Neural progenitor cell (in vitro differentiated cells): ENCODE data around the gene FLACC1. TPM values are rescaled to one million over a fixed set of nuclear protein-coding genes. Genes with fewer than 3 reads are reported as not detected.

Experiments
- DNase-seq: peaks from one replicate; pipeline ENCODE4 v3.0.0-alpha.2; 2016; ENCODE audit warnings: low spot score
- H2AFZ ChIP-seq: fragments of 200-600 bp; sonication (generic); replicated peaks from 2 replicates; pipeline ENCODE4 v1.6.1; 2016; ENCODE audit warnings: antibody characterized with exemption
- H3F3A ChIP-seq: fragments of 200-600 bp; sonication (generic); 2 replicates; pipeline ENCODE4 v1.6.1; 2016; ENCODE audit warnings: antibody characterized with exemption, low read depth
- H3K27ac ChIP-seq: fragments of 200-600 bp; sonication (generic); 2 replicates; pipeline ENCODE4 v1.5.1; 2016; ENCODE audit warnings: mild to moderate bottlenecking
- H3K27me3 ChIP-seq: fragments of 200-600 bp; sonication (generic); 2 replicates; pipeline ENCODE4 v1.6.1; 2016; ENCODE audit warnings: mild to moderate bottlenecking, moderate library complexity
- H3K36me3 ChIP-seq: fragments of 200-600 bp; sonication (generic); 2 replicates; pipeline ENCODE4 v1.5.1; 2016
- H3K4me1 ChIP-seq: fragments of 200-600 bp; sonication (generic); 2 replicates; pipeline ENCODE4 v1.6.1; 2016; ENCODE audit warnings: mixed run types
- H3K4me2 ChIP-seq: fragments of 200-600 bp; sonication (generic); 2 replicates; pipeline ENCODE4 v1.6.1; 2016
- H3K4me3 ChIP-seq: fragments of 200-600 bp; sonication (generic); 2 replicates; pipeline ENCODE4 v1.5.1; 2016
- H3K79me2 ChIP-seq: fragments of 200-600 bp; sonication (generic); 2 replicates; pipeline ENCODE4 v1.6.1; 2016; ENCODE audit warnings: low read depth
- H3K9ac ChIP-seq: fragments of 200-600 bp; sonication (generic); 2 replicates; pipeline ENCODE4 v1.6.1; 2016
- H3K9me3 ChIP-seq: fragments of 200-600 bp; sonication (generic); 2 replicates; pipeline ENCODE4 v1.5.1; 2016; ENCODE audit warnings: low read depth
- H4K20me1 ChIP-seq: fragments of 200-600 bp; sonication (generic); 2 replicates; pipeline ENCODE4 v1.6.1; 2016; ENCODE audit warnings: low read depth
- H3K27ac Mint-ChIP-seq: 3 replicates; pipeline ENCODE4 v1.8.0; 2021; ENCODE audit warnings: mixed read lengths
- H3K27me3 Mint-ChIP-seq: 2 replicates; pipeline ENCODE4 v1.8.0; 2022; ENCODE audit warnings: low read depth, mild to moderate bottlenecking, inconsistent platforms, moderate library complexity, mixed read lengths; ENCODE audit not compliant: insufficient read depth
- H3K36me3 Mint-ChIP-seq: 3 replicates; pipeline ENCODE4 v1.8.0; 2021; ENCODE audit warnings: mixed read lengths
- H3K4me1 Mint-ChIP-seq: 3 replicates; pipeline ENCODE4 v1.8.0; 2021; ENCODE audit warnings: mixed read lengths
- H3K4me3 Mint-ChIP-seq: 3 replicates; pipeline ENCODE4 v1.8.0; 2021; ENCODE audit warnings: mild to moderate bottlenecking, moderate library complexity, mixed read lengths
- H3K9me3 Mint-ChIP-seq: 3 replicates; pipeline ENCODE4 v1.8.0; 2020; ENCODE audit warnings: mixed read lengths
- CTCF ChIP-seq: fragments of 200-600 bp; sonication (generic); IDR thresholded peaks from 2 replicates; pipeline ENCODE4 v1.5.1; 2017; ENCODE audit warnings: antibody characterized with exemption, mild to moderate bottlenecking
- EZH2 ChIP-seq: fragments of 200-600 bp; sonication (generic); IDR thresholded peaks from 2 replicates; pipeline ENCODE4 v1.6.1; 2017; ENCODE audit warnings: antibody characterized with exemption, mild to moderate bottlenecking, moderate library complexity
- EZH2phosphoT487 ChIP-seq: fragments of 200-600 bp; sonication (generic); IDR thresholded peaks from 2 replicates; pipeline ENCODE4 v1.6.1; 2017; ENCODE audit warnings: antibody characterized with exemption
- total RNA-seq: library from RNA; depleted of rRNA; stranded (reverse); fragments of >200 nt; gene quantifications from 2 replicates; pipeline ENCODE4 v1.2.3, GENCODE V29; 2015; ENCODE audit warnings: low replicate concordance

Gene FLACC1
- total RNA-seq, 1 donor from 2014 or later: not detected

GRCh38 chr2:201363857-201364560, 6.9 kb upstream of the FLACC1 start:
- Histone ChIP-seq H3K4me3 (no peak overlapping the region), H3F3A (no peaks in the 10 kb centered on the region), H3K27ac (no peak overlapping the region), H4K20me1 (no peaks in the 10 kb centered on the region), H2AFZ (no peak overlapping the region), H3K9me3 (no peaks in the 10 kb centered on the region), H3K9ac (no peak overlapping the region), H3K79me2 (no peaks in the 10 kb centered on the region), H3K4me2 (no peak overlapping the region), H3K36me3 (no peaks in the 10 kb centered on the region), H3K4me1 (no peaks in the 10 kb centered on the region), H3K27me3 (no peaks in the 10 kb centered on the region)
- peaks cover 12% of the 10 kb centered on the region for H3K36me3 Mint-ChIP-seq
- H3K9me3 Mint-ChIP-seq: peaks cover 21% of the 10 kb centered on the region
- no peak overlapping the region for H3K4me3 Mint-ChIP-seq
- no peak overlapping the region for H3K27ac Mint-ChIP-seq
- H3K4me1 Mint-ChIP-seq: no peaks in the 10 kb centered on the region
- DNase-seq: peak; percentile 61
- TF ChIP-seq EZH2phosphoT487 (no peak), EZH2 (no peak), CTCF (peak; percentile 85)
- no peaks in the 10 kb centered on the region for H3K27me3 Mint-ChIP-seq

GRCh38 chr2:201362396-201362795, 5.3 kb upstream of the FLACC1 start:
- Histone ChIP-seq H2AFZ (no peak overlapping the region), H3F3A (no peaks in the 10 kb centered on the region), H4K20me1 (no peaks in the 10 kb centered on the region), H3K4me2 (no peak overlapping the region), H3K4me1 (no peaks in the 10 kb centered on the region), H3K9ac (no peak overlapping the region), H3K9me3 (no peaks in the 10 kb centered on the region), H3K27me3 (no peaks in the 10 kb centered on the region), H3K36me3 (no peaks in the 10 kb centered on the region), H3K79me2 (no peaks in the 10 kb centered on the region), H3K27ac (no peak overlapping the region), H3K4me3 (no peak overlapping the region)
- peaks cover 1% of the 10 kb centered on the region for H3K4me1 Mint-ChIP-seq
- peaks cover 2% of the 10 kb centered on the region for H3K27me3 Mint-ChIP-seq
- no peak overlapping the region for H3K27ac Mint-ChIP-seq
- peaks cover 6% of the 10 kb centered on the region for H3K36me3 Mint-ChIP-seq
- H3K9me3 Mint-ChIP-seq: peaks cover 14% of the 10 kb centered on the region
- TF ChIP-seq EZH2 (no peak), CTCF (no peak), EZH2phosphoT487 (no peak)
- H3K4me3 Mint-ChIP-seq: no peak overlapping the region
- DNase-seq: no peak

GRCh38 chr2:201361078-201361733, 4.1 kb upstream of the FLACC1 start:
- no peaks in the 10 kb centered on the region for H3K79me2 ChIP-seq
- H4K20me1 ChIP-seq: no peaks in the 10 kb centered on the region
- H3K27me3 ChIP-seq: no peaks in the 10 kb centered on the region
- no peak overlapping the region for H3K4me3 Mint-ChIP-seq
- H2AFZ ChIP-seq: no peak overlapping the region
- H3K27ac Mint-ChIP-seq: no peak overlapping the region
- H3K4me2 ChIP-seq: no peak overlapping the region
- peaks cover 3% of the 10 kb centered on the region for H3K36me3 Mint-ChIP-seq
- H3K27ac ChIP-seq: no peak overlapping the region
- H3K4me1 ChIP-seq: no peaks in the 10 kb centered on the region
- no peaks in the 10 kb centered on the region for H3K36me3 ChIP-seq
- H3K4me3 ChIP-seq: no peak overlapping the region
- no peaks in the 10 kb centered on the region for H3K9me3 ChIP-seq
- peaks cover 5% of the 10 kb centered on the region for H3K9me3 Mint-ChIP-seq
- peaks cover 2% of the 10 kb centered on the region for H3K27me3 Mint-ChIP-seq
- peaks cover 7% of the 10 kb centered on the region for H3K4me1 Mint-ChIP-seq
- no peak overlapping the region for H3K9ac ChIP-seq
- TF ChIP-seq EZH2phosphoT487 (no peak), CTCF (no peak)
- no peak for DNase-seq
- H3F3A ChIP-seq: no peaks in the 10 kb centered on the region
